Measurements from ENCODE around the gene DHCR24. TPM values are rescaled to one million over a fixed set of nuclear protein-coding genes. Genes with fewer than 3 reads are reported as not detected.

The DHCR24 gene
- total RNA-seq, 4 donors from 2014 or later = 167 to 525 (median 389) TPM

DNA sequence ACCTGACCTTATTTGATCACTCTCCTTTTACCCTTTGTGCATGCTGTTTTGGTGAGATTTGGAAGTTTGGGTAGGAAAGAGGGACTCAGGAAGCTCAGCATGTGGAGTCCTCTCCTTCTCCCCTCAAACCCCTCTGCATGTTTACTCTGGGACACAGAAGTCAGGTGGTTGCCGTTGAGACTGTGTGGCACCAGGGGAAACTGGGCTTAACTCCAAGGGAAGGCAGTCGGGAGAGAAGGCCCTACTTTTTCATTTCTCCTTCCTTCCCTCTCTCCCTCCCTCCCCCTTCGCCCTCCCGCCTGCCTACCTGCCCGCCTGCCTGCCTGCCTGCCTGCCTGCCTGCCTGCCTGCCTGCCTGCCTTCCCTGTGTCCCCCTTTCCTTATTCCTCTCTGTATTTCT is 51.0 kb downstream of the DHCR24 start:
- 60% methylated on average over 5 of the region's 5 CpGs for WGBS
- H3K27me3 ChIP-seq = no peaks in the 10 kb centered on the region
- H3K27ac ChIP-seq = no peak overlapping the region
- peak; percentile 21 to 48 for DNase-seq (ENCODE audit: low spot score in 2 of 2)
- H3K4me3 ChIP-seq = no peak overlapping the region
- no peaks in the 10 kb centered on the region for H3K36me3 ChIP-seq
- H3K9me3 ChIP-seq = no peaks in the 10 kb centered on the region
- H3K4me1 ChIP-seq = peaks cover 14% of the 10 kb centered on the region
- TF ChIP-seq CTCF (IDR thresholded peaks at IDR 0.05) = no peak
- TF ChIP-seq POLR2A (IDR thresholded peaks at IDR 0.05) = no peak
- TF ChIP-seq POLR2AphosphoS5 (IDR thresholded peaks at IDR 0.05) = no peak
- no peak for TF ChIP-seq EP300 (IDR thresholded peaks at IDR 0.05)

- no peak overlapping the region for H3K27ac ChIP-seq
- no peak for TF ChIP-seq EP300 (IDR thresholded peaks at IDR 0.05)
- no peak for TF ChIP-seq POLR2A (IDR thresholded peaks at IDR 0.05)
- TF ChIP-seq CTCF (IDR thresholded peaks at IDR 0.05) = no peak
- TF ChIP-seq POLR2AphosphoS5 (IDR thresholded peaks at IDR 0.05) = no peak
- peaks cover 14% of the 10 kb centered on the region for H3K4me1 ChIP-seq
- DNase-seq (ENCODE audit: low spot score in 2 of 2) = peak; percentile 11 to 26
- no peak overlapping the region for H3K4me3 ChIP-seq
- no peaks in the 10 kb centered on the region for H3K9me3 ChIP-seq
- WGBS = 71% methylated on average over 6 of the region's 6 CpGs
- no peaks in the 10 kb centered on the region for H3K36me3 ChIP-seq
- H3K27me3 ChIP-seq = no peaks in the 10 kb centered on the region
Measured at GRCh38 chr1:54835131-54835898, 51.7 kb downstream of the DHCR24 start.

DNA sequence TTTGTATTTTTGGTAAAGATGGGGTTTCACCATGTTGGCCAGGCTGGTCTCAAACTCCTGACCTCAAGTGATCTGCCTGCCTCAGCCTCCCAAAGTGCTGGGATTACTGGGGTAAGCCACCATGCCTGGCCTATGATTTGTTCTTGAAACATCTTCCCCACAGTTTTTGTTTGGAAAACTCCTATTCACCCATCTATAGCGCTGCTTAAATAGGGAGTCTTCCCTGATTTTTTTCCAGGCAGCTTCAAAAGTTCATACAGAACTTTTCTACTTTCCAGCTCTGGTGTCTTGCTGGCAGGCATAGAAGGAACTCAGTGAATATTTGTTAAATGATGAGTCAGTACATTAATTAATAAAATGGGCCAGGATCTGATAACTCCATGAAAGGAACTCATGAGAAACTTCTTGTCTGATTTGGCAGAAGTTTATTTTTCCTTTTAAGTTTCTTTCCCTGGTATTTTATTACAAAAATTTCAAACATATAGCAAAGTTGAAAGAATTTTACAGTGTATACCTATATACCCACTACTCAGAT is 52.9 kb downstream of the DHCR24 start:
- no peaks in the 10 kb centered on the region for H3K36me3 ChIP-seq
- H3K9me3 ChIP-seq = no peaks in the 10 kb centered on the region
- 52% methylated on average over 1 of the region's 1 CpG for WGBS
- H3K27ac ChIP-seq = no peak overlapping the region
- no peak overlapping the region for H3K4me3 ChIP-seq
- H3K27me3 ChIP-seq = no peaks in the 10 kb centered on the region
- DNase-seq (ENCODE audit: low spot score in 2 of 2) = no peak
- peaks cover 14% of the 10 kb centered on the region for H3K4me1 ChIP-seq
- TF ChIP-seq CTCF (IDR thresholded peaks at IDR 0.05) (no peak), EP300 (IDR thresholded peaks at IDR 0.05) (no peak), POLR2AphosphoS5 (IDR thresholded peaks at IDR 0.05) (no peak), POLR2A (IDR thresholded peaks at IDR 0.05) (no peak)

DNA sequence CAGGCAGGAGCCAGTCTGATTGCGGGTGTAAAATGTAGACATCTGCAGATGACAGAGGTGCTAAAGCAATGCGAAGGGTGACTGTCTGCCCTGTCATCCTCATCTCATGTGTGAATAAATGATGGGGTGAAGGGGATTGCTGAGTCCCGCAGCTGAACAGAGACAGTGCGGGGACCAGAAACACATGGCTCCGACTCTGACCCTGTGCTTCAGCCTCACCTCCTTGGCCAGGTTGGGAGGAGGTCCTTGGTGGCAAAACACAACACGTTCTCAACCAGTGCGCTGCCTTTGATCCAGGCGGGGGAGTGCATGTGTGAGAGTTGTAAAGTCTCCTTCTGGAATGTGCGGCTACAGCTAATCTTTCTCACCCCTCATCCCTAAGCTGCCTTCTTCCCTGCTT is 53.9 kb downstream of the DHCR24 start:
- Histone ChIP-seq H3K4me1 (peaks cover 9% of the 10 kb centered on the region), H3K27ac (no peak overlapping the region), H3K36me3 (no peaks in the 10 kb centered on the region), H3K9me3 (no peaks in the 10 kb centered on the region), H3K27me3 (no peaks in the 10 kb centered on the region), H3K4me3 (no peak overlapping the region)
- TF ChIP-seq POLR2AphosphoS5 (IDR thresholded peaks at IDR 0.05) = no peak
- TF ChIP-seq POLR2A (IDR thresholded peaks at IDR 0.05) = no peak
- DNase-seq (ENCODE audit: low spot score in 2 of 2) = peak; percentile 36 to 58
- 87% methylated on average over 8 of the region's 9 CpGs for WGBS

DNA sequence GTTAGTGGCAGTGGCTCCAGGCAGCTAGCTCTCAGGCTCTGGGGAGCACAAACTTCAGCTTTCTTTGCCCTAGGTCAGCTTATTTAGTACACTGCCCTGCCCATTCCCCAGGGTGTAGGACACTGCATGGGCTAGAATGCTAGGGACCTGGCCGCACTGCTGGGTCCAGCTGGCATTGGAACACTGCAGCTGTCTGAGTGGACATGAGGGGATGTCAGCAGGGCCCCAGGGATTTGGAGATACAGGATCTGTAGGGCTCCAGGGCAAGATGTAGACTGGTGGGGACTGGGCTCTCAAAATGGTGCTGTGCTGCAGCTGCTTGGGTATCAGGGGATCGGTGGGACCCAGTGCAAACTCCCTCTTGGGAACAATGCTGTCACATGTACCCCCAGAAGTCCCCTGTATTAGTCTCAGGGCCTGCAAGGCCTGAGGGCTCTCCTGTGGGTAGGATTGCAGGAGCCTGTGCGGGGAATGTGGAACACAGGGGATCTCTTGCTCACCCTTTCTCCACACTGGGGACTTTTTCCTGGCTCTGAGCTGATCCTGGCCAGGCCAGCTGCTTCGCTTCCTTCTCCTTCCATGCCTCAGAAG is 60.7 kb downstream of the DHCR24 start:
- Histone ChIP-seq H3K4me3 (no peak overlapping the region), H3K4me1 (no peaks in the 10 kb centered on the region), H3K27ac (no peak overlapping the region), H3K27me3 (no peaks in the 10 kb centered on the region), H3K9me3 (peaks cover 13% of the 10 kb centered on the region), H3K36me3 (no peaks in the 10 kb centered on the region)
- peak; percentile 20 to 44 for DNase-seq (ENCODE audit: low spot score in 2 of 2)
- no peak for TF ChIP-seq POLR2AphosphoS5 (IDR thresholded peaks at IDR 0.05)
- no peak for TF ChIP-seq CTCF (IDR thresholded peaks at IDR 0.05)
- no peak for TF ChIP-seq EP300 (IDR thresholded peaks at IDR 0.05)
- TF ChIP-seq POLR2A (IDR thresholded peaks at IDR 0.05) = no peak
- 92% methylated on average over 2 of the region's 4 CpGs for WGBS

All from suprapubic skin (tissue), 4 donors.